Sigmoid colon (tissue), 7 donors: ENCODE results near the gene GRK1. TPM values are rescaled to one million over a fixed set of nuclear protein-coding genes. Genes with fewer than 3 reads are reported as not detected.

ENCODE experiments used
- DNase-seq: peaks from one replicate; pipeline ENCODE4 v3.0.0-alpha.2; 2019
- H3K27ac ChIP-seq, 4 donors: fragments of 200-600 bp; sonication (generic); one replicate each; pipeline ENCODE4 v1.5.1; 2016 to 2019; ENCODE audit warnings: mild to moderate bottlenecking in 1 of 4
- H3K27me3 ChIP-seq, 3 donors: fragments of 200-600 bp; sonication (generic); one replicate each; pipeline ENCODE4 v1.5.1; 2019; ENCODE audit warnings: mild to moderate bottlenecking in 1 of 3
- H3K36me3 ChIP-seq, 4 donors: fragments of 200-600 bp; sonication (generic); one replicate each; pipeline ENCODE4 v1.5.1; 2016 to 2019
- H3K4me1 ChIP-seq, 4 donors: fragments of 200-600 bp; sonication (generic); one replicate each; pipeline ENCODE4 v1.5.1; 2017 to 2019
- H3K4me3 ChIP-seq, 4 donors: fragments of 200-600 bp; sonication (generic); one replicate each; pipeline ENCODE4 v1.5.1; 2017 to 2019; ENCODE audit warnings: mild to moderate bottlenecking in 2 of 4, moderate library complexity in 1 of 4
- H3K9me3 ChIP-seq, 4 donors: fragments of 200-600 bp in 3 of 4; sonication (generic) in 3 of 4; one replicate each; pipeline versions ENCODE4 v1.5.1 to v1.6.1; 2013 to 2019
- EP300 ChIP-seq, 4 donors: sonication (generic); formaldehyde crosslinking; IDR thresholded peaks; one replicate each; pipeline ENCODE4 v1.6.1; 2017; ENCODE audit warnings: antibody characterized with exemption in 4 of 4
- POLR2A ChIP-seq, 2 donors: fragments of 450-650 bp; IDR thresholded peaks; one replicate each; pipeline ENCODE4 v1.6.1; 2016; ENCODE audit warnings: antibody characterized with exemption in 2 of 2, mild to moderate bottlenecking in 2 of 2, moderate library complexity in 2 of 2
- POLR2AphosphoS5 ChIP-seq, 4 donors: sonication (generic); formaldehyde crosslinking; IDR thresholded peaks; one replicate each; pipeline ENCODE4 v1.6.1; 2017; ENCODE audit warnings: antibody characterized with exemption in 4 of 4
- WGBS, 2 donors: extraction: QIAGEN DNeasy Blood & Tissue Kit; methylation state at CpG; one replicate each; pipeline ENCODE4 v1.1.7; 2013; 5-methylcytosine and 5-hydroxymethylcytosine counted together
- intact Hi-C: fragments of 100-400 bp; cut with DNase I; formaldehyde crosslinking; loops from one replicate; pipeline ENCODE4 v1.15.1; 2023
- polyA plus RNA-seq, 3 donors: library from polyadenylated mRNA; stranded (reverse); fragments of 200-250 nt; gene quantifications; one replicate each; pipeline ENCODE4 v1.2.3, GENCODE V29; 2013
- total RNA-seq, 4 donors: library from RNA; depleted of rRNA; stranded (reverse); fragments of >200 nt; gene quantifications; one replicate each; pipeline ENCODE4 v1.1.0, GENCODE V29; 2016
- TF ChIP-seq, protein P1 (sequence below), 4 experiments: fragments of 450-650 bp in 3 of 4; fragments of 200-600 bp in 1 of 4; IDR thresholded peaks; one replicate each; pipeline ENCODE4 v1.5.1; 2016 to 2019; ENCODE audit warnings: antibody characterized with exemption in 4 of 4, mild to moderate bottlenecking in 3 of 4, moderate library complexity in 2 of 4
- donor health status: healthy with polysubstance abuse.
- donor health status: Bipolar disorder and iron deficiency.
- donor health status: healthy.

Gene GRK1
- total and polyA plus RNA-seq, 7 donors: 0.10 to 0.28 TPM; not detected in 5

DNA sequence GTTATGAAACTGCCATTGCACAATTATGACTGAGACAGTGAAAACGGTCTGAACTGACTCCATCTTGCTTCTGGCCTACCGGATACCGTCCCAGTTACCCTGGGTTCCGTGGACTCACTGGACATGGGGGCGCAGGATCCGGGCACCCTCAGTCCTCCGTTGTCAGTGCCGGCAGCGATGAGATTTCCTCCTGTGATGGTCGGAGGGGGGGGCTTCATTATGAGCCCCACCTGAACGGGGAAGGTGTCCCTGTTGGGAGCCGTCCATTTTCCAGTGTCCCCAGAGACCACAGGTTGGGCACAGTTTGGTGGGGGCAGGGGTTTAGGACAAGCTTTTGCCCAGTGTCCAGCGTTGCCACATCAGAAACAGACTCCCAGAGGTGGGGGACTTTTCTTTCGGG lies 115.5 kb downstream of the GRK1 start:
- TF ChIP-seq POLR2AphosphoS5 (IDR thresholded peaks at IDR 0.05): no peak
- TF ChIP-seq EP300 (IDR thresholded peaks at IDR 0.05): no peak
- TF ChIP-seq POLR2A (IDR thresholded peaks at IDR 0.05): no peak
- TF ChIP-seq, protein P1, sequence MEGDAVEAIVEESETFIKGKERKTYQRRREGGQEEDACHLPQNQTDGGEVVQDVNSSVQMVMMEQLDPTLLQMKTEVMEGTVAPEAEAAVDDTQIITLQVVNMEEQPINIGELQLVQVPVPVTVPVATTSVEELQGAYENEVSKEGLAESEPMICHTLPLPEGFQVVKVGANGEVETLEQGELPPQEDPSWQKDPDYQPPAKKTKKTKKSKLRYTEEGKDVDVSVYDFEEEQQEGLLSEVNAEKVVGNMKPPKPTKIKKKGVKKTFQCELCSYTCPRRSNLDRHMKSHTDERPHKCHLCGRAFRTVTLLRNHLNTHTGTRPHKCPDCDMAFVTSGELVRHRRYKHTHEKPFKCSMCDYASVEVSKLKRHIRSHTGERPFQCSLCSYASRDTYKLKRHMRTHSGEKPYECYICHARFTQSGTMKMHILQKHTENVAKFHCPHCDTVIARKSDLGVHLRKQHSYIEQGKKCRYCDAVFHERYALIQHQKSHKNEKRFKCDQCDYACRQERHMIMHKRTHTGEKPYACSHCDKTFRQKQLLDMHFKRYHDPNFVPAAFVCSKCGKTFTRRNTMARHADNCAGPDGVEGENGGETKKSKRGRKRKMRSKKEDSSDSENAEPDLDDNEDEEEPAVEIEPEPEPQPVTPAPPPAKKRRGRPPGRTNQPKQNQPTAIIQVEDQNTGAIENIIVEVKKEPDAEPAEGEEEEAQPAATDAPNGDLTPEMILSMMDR (IDR thresholded peaks at IDR 0.05): no peak
- Histone ChIP-seq H3K36me3 (no peaks in the 10 kb centered on the region), H3K27ac (no peak overlapping the region), H3K27me3 (peaks cover 0 to 8% (median 4%) of the 10 kb centered on the region in 3 donors), H3K4me3 (no peak overlapping the region), H3K9me3 (no peaks in the 10 kb centered on the region), H3K4me1 (no peaks in the 10 kb centered on the region)
- intact Hi-C loops: no loop called here
- DNase-seq: no peak
- 82 to 85% methylated on average over 14 of the region's 14 CpGs for WGBS, 2 donors

DNA sequence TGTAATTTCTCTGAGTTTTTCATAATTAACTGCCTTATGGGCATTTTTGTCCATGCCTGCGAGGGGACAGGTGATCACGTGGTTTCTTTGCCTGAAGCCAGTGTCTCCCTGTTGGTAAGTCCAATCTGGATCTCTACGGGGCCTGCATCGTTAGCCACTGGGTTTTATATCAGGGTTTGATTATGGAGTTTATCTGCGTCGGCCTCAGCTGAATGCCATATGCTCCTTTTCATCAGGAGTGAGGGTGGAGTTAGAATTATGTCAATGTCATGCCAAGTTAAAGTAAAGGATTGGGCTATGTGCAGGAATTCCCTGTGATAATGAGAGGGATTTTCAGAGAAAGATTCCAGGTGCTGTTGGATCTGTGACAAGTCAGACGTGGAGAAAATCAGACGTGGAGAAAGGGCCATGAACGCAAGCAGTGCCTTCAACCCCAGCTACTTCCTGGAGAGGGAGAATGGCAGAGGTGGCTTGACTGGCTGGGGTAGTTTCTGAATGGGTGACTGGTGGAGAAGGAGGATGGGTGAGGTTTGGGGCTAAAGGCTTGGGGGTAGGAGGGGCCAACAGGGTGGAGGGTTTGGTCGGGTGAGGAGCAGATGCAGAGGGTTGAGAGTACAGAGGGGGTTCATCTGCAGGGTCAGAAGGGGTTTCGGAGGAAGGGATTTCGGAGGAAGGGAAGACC lies 116.3 kb downstream of the GRK1 start:
- no peak overlapping the region for H3K27ac ChIP-seq
- intact Hi-C loops: no loop called here
- H3K27me3 ChIP-seq: no peaks in the 10 kb centered on the region
- H3K36me3 ChIP-seq: no peaks in the 10 kb centered on the region
- WGBS, 2 donors: 79 to 82% methylated on average over 12 of the region's 12 CpGs
- TF ChIP-seq POLR2A (IDR thresholded peaks at IDR 0.05) (no peak), EP300 (IDR thresholded peaks at IDR 0.05) (no peak), POLR2AphosphoS5 (IDR thresholded peaks at IDR 0.05) (no peak)
- TF ChIP-seq, protein P1 (IDR thresholded peaks at IDR 0.05): no peak
- no peak for DNase-seq
- H3K9me3 ChIP-seq: no peaks in the 10 kb centered on the region
- H3K4me1 ChIP-seq: no peaks in the 10 kb centered on the region
- no peak overlapping the region for H3K4me3 ChIP-seq

DNA sequence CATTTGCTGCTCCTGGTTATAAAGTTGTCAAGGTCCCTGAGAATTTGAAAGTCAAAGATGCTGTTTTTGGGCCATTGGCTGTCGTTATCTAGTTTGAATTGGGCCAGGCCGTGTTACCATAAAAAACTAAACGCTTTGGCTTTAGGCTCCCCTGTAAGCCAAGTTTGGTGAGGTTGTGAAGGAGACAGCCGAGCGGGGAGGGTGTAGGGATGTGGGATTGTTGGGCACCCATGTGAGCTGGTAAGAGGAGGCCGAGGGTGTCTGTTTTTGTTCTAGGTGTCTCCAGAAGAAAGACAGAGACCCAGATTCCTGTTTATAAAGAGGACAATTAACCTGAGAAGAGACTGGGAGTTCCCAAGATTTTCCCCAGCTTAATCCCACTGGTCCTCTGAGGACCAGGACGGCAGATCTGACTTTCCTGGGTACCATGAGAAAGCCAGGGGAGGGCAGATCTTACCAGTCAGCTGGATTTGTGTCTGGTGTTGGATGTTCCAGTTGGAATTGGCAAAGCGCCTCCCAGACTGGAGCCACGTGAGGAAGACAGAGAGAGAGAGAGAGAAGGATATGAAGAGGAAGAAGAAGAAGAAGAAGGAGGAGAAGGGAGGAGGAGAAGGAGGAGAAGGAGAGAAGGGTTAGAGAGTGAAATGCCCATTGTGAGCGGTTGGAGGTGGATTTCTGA lies 117.1 kb downstream of the GRK1 start:
- Histone ChIP-seq H3K36me3 (no peaks in the 10 kb centered on the region), H3K9me3 (no peaks in the 10 kb centered on the region), H3K4me1 (no peaks in the 10 kb centered on the region), H3K27me3 (peaks cover 0 to 3% (median 0%) of the 10 kb centered on the region in 3 donors), H3K27ac (no peak overlapping the region), H3K4me3 (no peak overlapping the region)
- WGBS, 2 donors: 85 to 87% methylated on average over 10 of the region's 10 CpGs
- TF ChIP-seq, protein P1 (IDR thresholded peaks at IDR 0.05): no peak
- TF ChIP-seq POLR2A (IDR thresholded peaks at IDR 0.05) (no peak), EP300 (IDR thresholded peaks at IDR 0.05) (no peak), POLR2AphosphoS5 (IDR thresholded peaks at IDR 0.05) (no peak)
- intact Hi-C loops: no loop called here
- no peak for DNase-seq

DNA sequence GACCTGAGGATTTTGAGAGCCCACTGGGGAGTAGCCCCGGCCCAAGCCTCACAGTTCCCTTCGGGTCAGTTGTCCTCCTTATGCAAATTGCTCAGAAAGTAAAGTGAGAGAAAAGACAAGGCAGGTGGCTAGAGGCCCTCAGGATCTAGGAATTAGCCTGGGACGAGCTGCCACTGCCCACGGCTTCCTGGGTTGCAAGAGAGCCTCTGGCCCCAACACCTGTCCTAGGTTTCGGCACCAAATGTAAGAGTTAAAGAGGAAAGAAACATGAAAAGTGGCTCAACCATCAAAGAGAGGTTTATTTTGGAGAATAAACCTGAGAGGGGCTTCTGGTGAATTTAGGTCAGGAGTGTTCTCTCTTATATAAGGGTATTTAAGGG lies 117.6 kb downstream of the GRK1 start:
- DNase-seq: no peak
- peaks cover 0 to 3% (median 0%) of the 10 kb centered on the region in 3 donors for H3K27me3 ChIP-seq
- 83 to 84% methylated on average over 5 of the region's 5 CpGs for WGBS, 2 donors

More for the DNA sequence above, 117.6 kb downstream of the GRK1 start:
- no peak for TF ChIP-seq POLR2A (IDR thresholded peaks at IDR 0.05)
- TF ChIP-seq, protein P1 (IDR thresholded peaks at IDR 0.05): no peak
- no peak for TF ChIP-seq POLR2AphosphoS5 (IDR thresholded peaks at IDR 0.05)
- no peak for TF ChIP-seq EP300 (IDR thresholded peaks at IDR 0.05)
- Histone ChIP-seq H3K9me3 (no peaks in the 10 kb centered on the region), H3K27ac (no peak overlapping the region), H3K36me3 (no peaks in the 10 kb centered on the region), H3K4me1 (no peaks in the 10 kb centered on the region), H3K4me3 (no peak overlapping the region)
- intact Hi-C loops: no loop called here
